ENCODE measurements around the gene FCN1. TPM values are rescaled to one million over a fixed set of nuclear protein-coding genes. Genes with fewer than 3 reads are reported as not detected.

The FCN1 gene
- total RNA-seq, 4 donors from 2014 or later = 0.46 to 3.4 (median 1.6) TPM

DNA sequence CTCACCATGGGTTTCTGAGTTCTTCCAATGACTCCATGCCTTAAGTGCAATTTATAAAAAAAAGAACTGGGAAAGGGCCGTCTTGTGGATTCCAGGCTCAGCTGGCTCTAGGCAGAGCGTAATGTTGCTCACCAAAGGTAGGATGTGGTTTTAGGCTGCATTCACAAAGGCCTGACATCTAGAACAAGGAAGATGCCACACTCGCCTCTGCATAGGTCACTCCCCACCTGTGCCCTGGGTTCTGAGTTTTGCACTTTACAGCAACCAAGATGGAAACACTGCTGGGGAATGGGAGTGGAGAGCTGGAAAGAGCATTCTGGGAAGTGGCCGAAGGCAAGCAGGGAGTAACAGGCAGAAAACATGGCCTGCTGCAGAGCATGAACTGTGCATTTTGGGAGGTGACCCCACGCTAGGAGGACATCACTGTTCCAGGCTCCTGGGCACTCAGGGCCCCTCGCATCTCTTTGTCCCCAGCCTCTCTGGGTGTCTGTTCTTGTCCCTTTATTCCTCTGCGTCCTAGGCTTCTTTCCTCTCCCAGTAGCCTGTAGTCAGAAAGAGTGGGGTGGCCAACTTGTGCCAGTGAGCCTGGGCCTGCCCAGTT is 24.8 kb downstream of the FCN1 start:
- H3K27me3 ChIP-seq = no peaks in the 10 kb centered on the region
- H3K9me3 ChIP-seq = no peaks in the 10 kb centered on the region
- in situ Hi-C loops (cut with MboI; ENCODE audit: low sequenced_read_pairs in 4 of 4) (no loop called here), intact Hi-C loops (cut with DNase I; ENCODE audit: low total_unique reads) (loop anchor here (10.0 kb wide), 1 partner anchor 88 kb away; no protein-coding TSS in a partner anchor)
- DNase-seq (no peak), ATAC-seq (no peak)
- TF ChIP-seq POLR2A (IDR thresholded peaks at IDR 0.05) (no peak), CTCF (IDR thresholded peaks at IDR 0.05 in 4 of 5, conservative IDR thresholded peaks at IDR 0.05 in 1 of 5) (no peak)
- no peak overlapping the region for H3K27ac ChIP-seq
- H3K4me3 ChIP-seq = no peak overlapping the region
- peaks cover 3 to 27% of the 10 kb centered on the region in 2 donors for H3K4me1 ChIP-seq
- no peaks in the 10 kb centered on the region for H3K36me3 ChIP-seq

GRCh38 chr9:134892221-134892620 is 25.5 kb downstream of the FCN1 start:
- H3K27me3 ChIP-seq = no peaks in the 10 kb centered on the region
- TF ChIP-seq CTCF (IDR thresholded peaks at IDR 0.05 in 4 of 5, conservative IDR thresholded peaks at IDR 0.05 in 1 of 5) (no peak), POLR2A (IDR thresholded peaks at IDR 0.05) (no peak)
- no peaks in the 10 kb centered on the region for H3K9me3 ChIP-seq
- H3K4me3 ChIP-seq = no peak overlapping the region
- no peak overlapping the region for H3K27ac ChIP-seq
- ATAC-seq = no peak
- peaks cover 3 to 22% of the 10 kb centered on the region in 2 donors for H3K4me1 ChIP-seq
- DNase-seq = no peak
- in situ Hi-C loops (cut with MboI; ENCODE audit: low sequenced_read_pairs in 4 of 4) = no loop called here
- intact Hi-C loops (cut with DNase I; ENCODE audit: low total_unique reads) = loop anchor here (10.0 kb wide), 1 partner anchor 87 kb away; no protein-coding TSS in a partner anchor
- no peaks in the 10 kb centered on the region for H3K36me3 ChIP-seq

- H3K27me3 ChIP-seq = no peaks in the 10 kb centered on the region
- ATAC-seq (no peak), DNase-seq (no peak)
- no peak for TF ChIP-seq POLR2A (IDR thresholded peaks at IDR 0.05)
- TF ChIP-seq CTCF (IDR thresholded peaks at IDR 0.05 in 4 of 5, conservative IDR thresholded peaks at IDR 0.05 in 1 of 5) = no peak
- no peaks in the 10 kb centered on the region for H3K9me3 ChIP-seq
- peaks cover 0 to 16% of the 10 kb centered on the region in 2 donors for H3K4me1 ChIP-seq
- no peaks in the 10 kb centered on the region for H3K36me3 ChIP-seq
- intact Hi-C loops (cut with DNase I; ENCODE audit: low total_unique reads) (loop anchor here (10.0 kb wide), 1 partner anchor 87 kb away; no protein-coding TSS in a partner anchor), in situ Hi-C loops (cut with MboI; ENCODE audit: low sequenced_read_pairs in 4 of 4) (no loop called here)
- H3K4me3 ChIP-seq = no peak overlapping the region
- H3K27ac ChIP-seq = no peak overlapping the region
Observed at GRCh38 chr9:134891713-134892112, 26.0 kb downstream of the FCN1 start.

DNA sequence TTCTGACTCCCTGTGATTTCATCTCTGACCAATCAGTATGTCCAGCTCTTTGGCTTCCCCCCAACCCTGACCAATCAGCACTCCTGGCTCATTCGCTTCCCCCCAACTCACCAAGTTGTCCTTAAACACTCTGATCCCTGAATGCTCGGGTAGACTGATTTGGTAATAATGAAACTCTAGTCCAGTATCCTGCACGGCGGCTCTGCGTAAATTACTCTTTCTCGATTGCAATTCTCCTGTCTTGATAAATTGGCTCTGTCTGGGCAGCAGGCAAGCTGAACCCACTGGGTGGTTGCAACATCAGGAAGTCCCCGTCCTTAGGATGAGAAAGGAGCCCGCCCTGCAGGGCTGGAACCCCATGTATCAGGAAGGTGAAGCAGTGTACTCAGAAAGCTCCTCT is 26.7 kb downstream of the FCN1 start:
- H3K4me1 ChIP-seq = peaks cover 0 to 14% of the 10 kb centered on the region in 2 donors
- DNase-seq (no peak), ATAC-seq (no peak)
- H3K36me3 ChIP-seq = no peaks in the 10 kb centered on the region
- in situ Hi-C loops (cut with MboI; ENCODE audit: low sequenced_read_pairs in 4 of 4) (no loop called here), intact Hi-C loops (cut with DNase I; ENCODE audit: low total_unique reads) (loop anchor here (10.0 kb wide), 1 partner anchor 86 kb away; no protein-coding TSS in a partner anchor)
- no peaks in the 10 kb centered on the region for H3K9me3 ChIP-seq
- no peak overlapping the region for H3K4me3 ChIP-seq
- no peak for TF ChIP-seq CTCF (IDR thresholded peaks at IDR 0.05 in 4 of 5, conservative IDR thresholded peaks at IDR 0.05 in 1 of 5)
- no peak for TF ChIP-seq POLR2A (IDR thresholded peaks at IDR 0.05)
- no peak overlapping the region for H3K27ac ChIP-seq
- H3K27me3 ChIP-seq = no peaks in the 10 kb centered on the region

DNA sequence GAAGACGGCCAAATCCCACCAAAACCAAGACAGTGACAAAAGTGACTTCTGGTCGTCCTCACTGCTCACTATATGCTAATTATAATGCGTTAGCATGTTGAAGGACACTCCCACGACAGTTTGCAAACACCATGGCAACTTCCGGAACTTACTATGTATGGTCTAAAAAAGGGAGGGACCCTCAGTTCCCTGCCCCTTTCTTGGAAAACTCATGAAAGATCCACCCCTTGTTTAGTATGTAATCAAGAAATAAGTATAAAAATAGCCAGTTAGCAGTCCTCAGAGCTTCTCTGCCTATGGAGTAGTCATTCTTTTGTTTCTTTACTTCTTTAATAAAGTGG is 27.6 kb downstream of the FCN1 start:
- no peak for DNase-seq
- Histone ChIP-seq H3K9me3 (no peaks in the 10 kb centered on the region), H3K27ac (no peak overlapping the region), H3K4me3 (no peak overlapping the region), H3K4me1 (peaks cover 0 to 6% of the 10 kb centered on the region in 2 donors), H3K27me3 (no peaks in the 10 kb centered on the region), H3K36me3 (no peaks in the 10 kb centered on the region)
- no peak for TF ChIP-seq CTCF (IDR thresholded peaks at IDR 0.05 in 4 of 5, conservative IDR thresholded peaks at IDR 0.05 in 1 of 5)
- no peak for ATAC-seq
- intact Hi-C loops (cut with DNase I; ENCODE audit: low total_unique reads) (loop anchor here (10.0 kb wide), 1 partner anchor 85 kb away; no protein-coding TSS in a partner anchor), in situ Hi-C loops (cut with MboI; ENCODE audit: low sequenced_read_pairs in 4 of 4) (no loop called here)
